Skeletal muscle satellite cell (primary cell): ENCODE data around the gene MYO7B.
"Not testable (repeated sequence)": the region's sequence is repeated elsewhere in the genome, so short reads cannot be mapped to it uniquely, and the experiment has no call there.

Source experiments
- H3K27me3 ChIP-seq: 2 replicates; pipeline ENCODE4 v1.7.0; 2013; ENCODE audit warnings: low read length; ENCODE audit not compliant: control insufficient read depth, insufficient read depth
- H3K36me3 ChIP-seq: 2 replicates; pipeline ENCODE4 v1.7.0; 2013; ENCODE audit warnings: mild to moderate bottlenecking, control low read depth, low read length; ENCODE audit not compliant: insufficient read depth
- H3K4me1 ChIP-seq: 2 replicates; pipeline ENCODE4 v1.7.0; 2013; ENCODE audit warnings: low read length; ENCODE audit not compliant: control insufficient read depth, insufficient read depth
- H3K4me2 ChIP-seq: 2 replicates; pipeline ENCODE4 v1.7.0; 2013; ENCODE audit warnings: mild to moderate bottlenecking, low read length
- H3K4me3 ChIP-seq: 2 replicates; pipeline ENCODE4 v1.7.0; 2013; ENCODE audit warnings: low read length
- H3K9ac ChIP-seq: 2 replicates; pipeline ENCODE4 v1.7.0; 2013; ENCODE audit warnings: mild to moderate bottlenecking, low read depth, low read length, moderate library complexity
- H3K9me3 ChIP-seq: replicated peaks from 2 replicates; pipeline ENCODE4 v1.7.0; 2013; ENCODE audit warnings: mild to moderate bottlenecking, control low read depth, low read length

The MYO7B gene

GRCh38 chr2:127511090-127511695, 24.3 kb upstream of the MYO7B start:
- Histone ChIP-seq H3K4me3 (no peak overlapping the region), H3K4me2 (no peak overlapping the region), H3K9me3 (no peaks in the 10 kb centered on the region), H3K36me3 (peaks cover 10% of the 10 kb centered on the region), H3K4me1 (peaks cover 71% of the 10 kb centered on the region), H3K9ac (no peak overlapping the region), H3K27me3 (no peaks in the 10 kb centered on the region)

GRCh38 chr2:127511917-127512316, 23.6 kb upstream of the MYO7B start:
- H3K4me3 ChIP-seq, result no peak overlapping the region
- H3K9ac ChIP-seq, result no peak overlapping the region
- H3K4me2 ChIP-seq, result no peak overlapping the region
- H3K27me3 ChIP-seq, result no peaks in the 10 kb centered on the region
- peaks cover 14% of the 10 kb centered on the region for H3K36me3 ChIP-seq
- H3K9me3 ChIP-seq, result no peaks in the 10 kb centered on the region
- peaks cover 71% of the 10 kb centered on the region for H3K4me1 ChIP-seq

GRCh38 chr2:127512362-127512761, 23.1 kb upstream of the MYO7B start:
- peaks cover 18% of the 10 kb centered on the region for H3K36me3 ChIP-seq
- H3K4me2 ChIP-seq, result no peak overlapping the region
- H3K9ac ChIP-seq, result no peak overlapping the region
- no peak overlapping the region for H3K4me3 ChIP-seq
- H3K4me1 ChIP-seq, result peaks cover 67% of the 10 kb centered on the region
- H3K9me3 ChIP-seq, result no peaks in the 10 kb centered on the region
- H3K27me3 ChIP-seq, result no peaks in the 10 kb centered on the region

- no peak overlapping the region for H3K4me3 ChIP-seq
- H3K4me1 ChIP-seq, result peaks cover 53% of the 10 kb centered on the region
- peak overlapping the region; percentile 73 for H3K9ac ChIP-seq
- H3K27me3 ChIP-seq, result no peaks in the 10 kb centered on the region
- H3K4me2 ChIP-seq, result no peak overlapping the region
- H3K9me3 ChIP-seq, result no peaks in the 10 kb centered on the region
- peaks cover 27% of the 10 kb centered on the region for H3K36me3 ChIP-seq
These were observed 21.4 kb upstream of the MYO7B start for GRCh38 chr2:127514076-127514475.

- peak overlapping the region; percentile 53 for H3K4me2 ChIP-seq
- H3K9me3 ChIP-seq, result no peaks in the 10 kb centered on the region
- no peaks in the 10 kb centered on the region for H3K27me3 ChIP-seq
- H3K4me1 ChIP-seq, result peaks cover 49% of the 10 kb centered on the region
- peak overlapping the region; percentile 73 for H3K9ac ChIP-seq
- peaks cover 28% of the 10 kb centered on the region for H3K36me3 ChIP-seq
- H3K4me3 ChIP-seq, result no peak overlapping the region
These were observed 21.0 kb upstream of the MYO7B start for GRCh38 chr2:127514485-127514884.

- peak overlapping the region; percentile 73 for H3K9ac ChIP-seq
- H3K27me3 ChIP-seq, result no peaks in the 10 kb centered on the region
- peaks cover 33% of the 10 kb centered on the region for H3K36me3 ChIP-seq
These were observed 20.0 kb upstream of the MYO7B start for GRCh38 chr2:127515383-127515915.

GRCh38 chr2:127516041-127516762, 19.3 kb upstream of the MYO7B start:
- Histone ChIP-seq H3K4me1 (peaks cover 37% of the 10 kb centered on the region), H3K9ac (peak overlapping the region; percentile 74), H3K9me3 (no peaks in the 10 kb centered on the region), H3K4me2 (peak overlapping the region; percentile 53), H3K27me3 (no peaks in the 10 kb centered on the region), H3K36me3 (peaks cover 33% of the 10 kb centered on the region), H3K4me3 (peak overlapping the region; percentile 50)

More at GRCh38 chr2:127515383-127515915, 20.0 kb upstream of the MYO7B start:
- Histone ChIP-seq H3K4me3 (peak overlapping the region; percentile 50), H3K4me1 (peaks cover 39% of the 10 kb centered on the region), H3K4me2 (peak overlapping the region; percentile 53), H3K9me3 (no peaks in the 10 kb centered on the region)

GRCh38 chr2:127517465-127517864, 18.0 kb upstream of the MYO7B start:
- Histone ChIP-seq H3K4me1 (peaks cover 37% of the 10 kb centered on the region), H3K4me2 (no peak overlapping the region), H3K36me3 (peaks cover 43% of the 10 kb centered on the region), H3K4me3 (no peak overlapping the region), H3K9me3 (no peaks in the 10 kb centered on the region), H3K9ac (no peak overlapping the region), H3K27me3 (no peaks in the 10 kb centered on the region)

GRCh38 chr2:127520424-127520823, 15.1 kb upstream of the MYO7B start:
- no peak overlapping the region for H3K4me2 ChIP-seq
- H3K4me3 ChIP-seq, result no peak overlapping the region
- no peaks in the 10 kb centered on the region for H3K9me3 ChIP-seq
- no peaks in the 10 kb centered on the region for H3K27me3 ChIP-seq
- H3K4me1 ChIP-seq, result peaks cover 22% of the 10 kb centered on the region
- H3K36me3 ChIP-seq, result peaks cover 46% of the 10 kb centered on the region
- H3K9ac ChIP-seq, result no peak overlapping the region

- no peaks in the 10 kb centered on the region for H3K9me3 ChIP-seq
- H3K4me1 ChIP-seq, result peaks cover 16% of the 10 kb centered on the region
- H3K27me3 ChIP-seq, result no peaks in the 10 kb centered on the region
- H3K4me2 ChIP-seq, result peak overlapping the region; percentile 48
- peaks cover 28% of the 10 kb centered on the region for H3K36me3 ChIP-seq
- H3K4me3 ChIP-seq, result no peak overlapping the region
- no peak overlapping the region for H3K9ac ChIP-seq
These were observed 12.1 kb upstream of the MYO7B start for GRCh38 chr2:127523269-127523939.

GRCh38 chr2:127524198-127524834, 11.2 kb upstream of the MYO7B start:
- not testable (repeated sequence) for H3K9me3 ChIP-seq, H3K27me3 ChIP-seq, H3K9ac ChIP-seq, H3K4me3 ChIP-seq
- H3K36me3 ChIP-seq, result peaks cover 28% of the 10 kb centered on the region
- peak overlapping the region; percentile 48 for H3K4me2 ChIP-seq
- H3K4me1 ChIP-seq, result peaks cover 16% of the 10 kb centered on the region
